HG03175 (cell line): ENCODE results near the gene SPAG9.
"Not testable (repeated sequence)": the region's sequence is repeated elsewhere in the genome, so short reads cannot be mapped to it uniquely, and the experiment has no call there.

Experiments used
- ATAC-seq: cut with Tn5 transposase; IDR thresholded peaks from one replicate; pipeline ENCODE4 v1.9.1; 2021; ENCODE audit warnings: mild to moderate bottlenecking, moderate library complexity; ENCODE audit not compliant: unreplicated experiment

Gene SPAG9

DNA sequence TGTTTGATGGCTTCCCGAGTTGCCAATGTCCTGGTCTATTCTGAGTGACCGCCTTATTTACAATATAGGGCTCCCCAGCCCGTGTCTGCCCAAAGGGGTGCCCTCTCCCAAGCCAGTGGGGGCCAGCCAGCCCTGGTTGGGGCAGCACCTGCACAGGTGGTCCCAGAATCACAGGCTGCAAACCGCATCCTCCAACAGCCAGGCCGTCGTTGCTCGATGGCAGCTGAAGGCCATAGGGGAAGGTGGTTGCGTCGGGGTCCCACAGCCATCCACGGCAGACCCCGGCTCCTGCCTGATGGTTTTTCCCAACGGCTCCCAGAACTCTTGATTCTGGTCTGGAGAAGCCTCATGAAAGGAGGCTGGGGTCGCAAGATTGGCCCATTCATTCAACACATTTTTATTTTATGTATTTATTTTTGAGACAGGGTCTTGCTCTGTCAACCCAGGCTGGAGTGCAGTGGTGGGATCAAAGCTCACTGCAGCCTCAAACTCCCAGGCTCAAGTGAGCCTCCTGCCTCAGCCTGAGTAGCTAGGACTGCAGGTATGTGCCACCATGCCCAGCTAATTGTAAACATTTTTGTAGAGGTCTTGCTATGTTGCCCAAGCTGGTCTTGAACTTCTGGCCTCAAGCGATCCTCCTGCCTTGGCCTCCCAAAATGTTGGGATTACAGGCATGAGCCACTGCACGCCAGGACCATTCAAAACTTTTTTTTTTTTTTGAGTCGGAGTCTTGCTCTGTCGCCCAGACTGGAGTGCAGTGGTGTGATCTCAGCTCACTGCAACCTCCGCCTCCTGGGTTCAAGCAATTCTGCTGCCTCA, 175.6 kb downstream of the SPAG9 start:
- ATAC-seq = no peak

- no peak for ATAC-seq
These were observed 176.4 kb downstream of the SPAG9 start for GRCh38 chr17:50944054-50944901.

DNA sequence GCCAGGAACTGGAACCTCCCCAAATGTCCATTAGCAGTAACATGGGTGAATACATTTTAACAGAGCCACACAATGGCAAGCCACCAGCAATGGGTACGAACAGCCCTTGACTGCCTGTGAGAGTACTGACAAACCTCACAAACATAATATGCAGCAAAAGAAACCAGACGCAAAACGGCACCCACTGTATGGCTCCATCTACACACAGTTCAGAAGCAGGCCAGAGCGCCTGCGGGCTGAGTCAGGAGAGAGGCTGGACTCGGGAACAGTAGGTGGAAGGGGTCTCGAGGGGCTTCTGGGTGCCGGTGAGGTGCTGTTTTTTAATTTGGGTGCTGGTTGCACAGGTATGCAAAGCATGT, 177.1 kb downstream of the SPAG9 start:
- no peak for ATAC-seq

- ATAC-seq = not testable (repeated sequence)
These were observed 179.0 kb downstream of the SPAG9 start for GRCh38 chr17:50941676-50942048.

- no peak for ATAC-seq
These were observed 180.6 kb downstream of the SPAG9 start for GRCh38 chr17:50939795-50940684.

DNA sequence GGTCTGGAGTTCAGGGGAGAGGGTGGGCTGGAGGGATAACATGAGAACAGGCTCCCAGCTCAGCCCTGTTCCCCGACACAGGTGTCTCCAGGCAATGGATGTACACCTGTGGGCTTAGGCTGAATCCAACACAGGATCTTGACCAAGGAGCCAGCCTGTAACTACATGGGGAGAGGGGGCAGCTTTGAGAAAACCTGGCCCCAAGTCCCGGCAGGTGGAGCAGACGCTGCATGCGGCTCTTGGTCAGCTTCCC, 181.2 kb downstream of the SPAG9 start:
- no peak for ATAC-seq

DNA sequence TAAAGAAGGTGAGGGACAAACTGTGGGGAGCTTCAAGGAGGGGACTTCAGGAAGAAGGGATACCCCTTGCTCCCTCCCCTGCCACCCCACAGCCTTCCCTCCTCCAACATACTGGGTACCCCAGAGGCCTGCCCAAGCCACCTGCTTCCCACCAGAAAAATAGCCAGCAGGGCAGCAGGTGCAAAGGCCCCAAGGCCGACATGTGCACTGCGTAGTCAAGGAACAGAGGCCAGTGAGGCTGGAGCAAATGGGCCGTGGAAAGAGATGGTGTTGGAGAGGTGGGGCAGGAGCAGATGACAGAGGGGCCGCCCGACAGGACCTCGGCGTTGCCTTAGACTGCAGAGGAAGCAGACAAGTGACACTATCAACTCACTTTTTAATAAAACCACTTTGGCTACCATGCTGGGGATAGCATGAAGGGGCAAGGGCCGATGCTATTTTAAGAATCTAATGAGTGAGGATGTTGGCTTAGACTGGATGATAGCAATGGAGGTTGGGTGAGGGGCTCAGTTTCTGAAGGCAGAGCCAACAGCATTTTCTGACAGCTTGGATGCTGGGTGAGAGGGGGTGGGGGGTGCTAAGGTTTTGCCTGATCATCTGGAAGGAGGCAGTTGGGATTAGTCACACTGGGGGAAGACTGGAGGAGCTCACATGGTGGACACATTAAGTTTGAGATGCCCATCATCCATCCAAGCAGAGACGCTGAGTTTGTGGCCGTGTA, 181.7 kb downstream of the SPAG9 start:
- ATAC-seq = no peak

DNA sequence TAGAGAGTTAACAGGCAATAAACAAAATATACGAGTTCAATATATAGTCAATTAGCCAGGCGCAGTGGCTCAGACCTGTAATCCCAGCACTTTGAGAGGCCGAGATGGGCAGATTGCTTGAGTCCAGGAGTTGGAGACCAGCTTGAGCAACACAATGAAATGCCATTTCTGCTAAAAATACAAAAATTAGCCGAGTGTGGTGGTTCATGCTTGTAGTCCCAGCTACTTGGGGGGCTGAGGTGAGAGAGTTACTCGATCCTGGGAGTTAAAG, 184.7 kb downstream of the SPAG9 start:
- ATAC-seq = no peak

- no peak for ATAC-seq
These were observed 185.3 kb downstream of the SPAG9 start for GRCh38 chr17:50935221-50935995.

GRCh38 chr17:50934672-50935220, 185.9 kb downstream of the SPAG9 start:
- ATAC-seq = no peak

DNA sequence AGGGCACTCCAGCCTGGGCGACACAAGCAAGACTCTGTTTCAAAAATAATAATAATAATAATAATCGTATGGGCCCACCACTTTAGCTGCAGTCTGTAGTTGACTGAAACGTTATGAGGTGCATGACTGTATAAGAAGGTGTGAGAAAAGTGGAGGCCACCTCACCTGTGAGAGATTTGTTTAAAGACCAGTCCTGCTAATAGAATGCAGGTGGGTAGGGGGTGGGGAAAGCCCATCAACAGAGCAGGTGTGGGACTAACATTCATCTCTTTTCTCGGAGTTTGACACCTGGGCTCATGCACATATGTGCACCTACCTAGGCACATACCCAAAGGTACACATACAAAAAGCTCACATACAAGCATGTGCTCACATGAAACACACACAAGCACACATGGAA, 186.5 kb downstream of the SPAG9 start:
- ATAC-seq = no peak

DNA sequence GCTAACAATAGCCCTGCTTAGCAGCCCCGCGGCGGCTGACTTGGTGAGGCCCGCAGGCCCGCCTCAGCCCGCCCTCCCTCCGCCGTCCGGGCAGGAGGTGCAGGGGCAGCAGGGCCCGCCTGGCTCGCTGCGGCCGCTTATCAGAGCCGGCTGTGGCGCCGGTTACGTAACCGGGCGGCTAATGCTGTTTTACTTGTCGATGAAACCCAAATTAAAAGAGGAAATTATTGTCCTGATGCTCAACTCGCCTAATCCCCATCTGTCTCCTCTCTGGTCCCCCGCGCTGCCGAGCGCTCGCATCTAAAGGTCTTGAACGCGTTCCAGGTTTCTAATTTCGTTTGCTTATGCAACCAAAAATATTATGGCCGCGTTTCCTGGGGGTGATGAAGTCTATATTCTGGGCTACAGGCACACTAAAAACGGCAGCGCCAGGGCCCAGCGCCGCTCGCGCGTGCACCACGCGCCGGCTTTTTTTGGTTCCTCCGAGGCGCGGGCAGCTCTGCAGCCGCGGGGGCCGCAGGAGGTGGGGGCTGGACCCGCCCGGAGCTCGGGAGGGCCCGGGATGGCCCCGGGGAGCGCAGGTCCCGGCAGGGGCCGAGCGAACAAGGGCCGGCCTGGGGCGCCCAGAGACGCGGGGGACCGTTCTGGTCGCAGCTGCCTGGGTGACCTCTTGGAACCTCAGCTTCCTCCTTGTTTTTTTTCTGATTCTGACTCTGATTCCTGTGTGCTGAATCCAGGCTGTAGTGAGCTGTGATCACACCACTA, 189.3 kb downstream of the SPAG9 start:
- no peak for ATAC-seq

DNA sequence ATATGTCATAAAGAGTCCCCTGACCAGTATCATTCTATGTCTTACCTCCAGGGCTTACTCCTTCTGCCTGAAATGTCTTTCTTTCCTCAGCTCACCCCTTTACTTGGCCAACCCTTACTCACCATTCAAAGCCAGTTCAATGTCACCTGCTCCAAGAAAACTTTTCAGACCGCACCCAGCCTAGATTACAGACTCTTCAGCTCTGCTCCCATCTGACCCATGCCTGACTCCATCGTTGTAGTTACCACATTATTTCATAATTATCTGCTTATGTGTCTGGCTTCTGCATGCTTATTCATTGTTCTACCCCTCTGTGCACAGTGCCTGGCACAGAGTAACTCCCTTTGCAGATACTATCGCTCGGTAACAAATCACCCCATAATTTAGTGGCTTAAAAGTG, 192.0 kb downstream of the SPAG9 start:
- no peak for ATAC-seq

- no peak for ATAC-seq
These were observed 193.4 kb downstream of the SPAG9 start for GRCh38 chr17:50927287-50927686.

GRCh38 chr17:50926523-50926922, 194.1 kb downstream of the SPAG9 start:
- ATAC-seq = no peak

DNA sequence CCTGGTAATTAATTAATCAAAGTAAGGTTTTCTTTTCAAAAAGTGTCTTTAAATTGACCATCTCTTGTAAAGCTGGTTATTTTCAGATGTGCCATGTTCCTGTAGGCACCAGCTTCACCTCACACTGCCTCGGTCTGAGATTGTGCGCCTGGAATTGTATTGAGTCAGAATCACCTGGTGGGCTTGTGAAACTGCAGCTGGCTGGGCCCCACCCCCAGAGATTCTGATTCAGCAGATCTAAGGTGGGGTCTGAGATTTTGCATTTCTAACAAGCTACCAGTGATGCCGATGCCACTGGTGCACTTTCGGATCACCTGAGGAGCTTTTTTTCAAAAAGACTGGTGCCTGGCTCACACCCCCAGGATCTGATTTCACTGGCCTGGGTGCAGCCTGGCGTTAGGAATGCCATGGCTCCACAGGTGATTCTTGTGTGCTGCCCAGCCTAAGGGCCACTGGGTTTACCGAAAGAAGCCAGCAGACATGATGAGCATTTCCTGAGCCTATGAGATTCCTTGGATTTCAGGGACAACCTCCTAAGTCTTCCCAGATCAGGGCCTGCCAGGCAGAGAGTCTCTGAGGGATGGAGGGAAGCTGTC, 195.3 kb downstream of the SPAG9 start:
- ATAC-seq = no peak

- ATAC-seq = no peak
These were observed 195.9 kb downstream of the SPAG9 start for GRCh38 chr17:50924800-50925199.

DNA sequence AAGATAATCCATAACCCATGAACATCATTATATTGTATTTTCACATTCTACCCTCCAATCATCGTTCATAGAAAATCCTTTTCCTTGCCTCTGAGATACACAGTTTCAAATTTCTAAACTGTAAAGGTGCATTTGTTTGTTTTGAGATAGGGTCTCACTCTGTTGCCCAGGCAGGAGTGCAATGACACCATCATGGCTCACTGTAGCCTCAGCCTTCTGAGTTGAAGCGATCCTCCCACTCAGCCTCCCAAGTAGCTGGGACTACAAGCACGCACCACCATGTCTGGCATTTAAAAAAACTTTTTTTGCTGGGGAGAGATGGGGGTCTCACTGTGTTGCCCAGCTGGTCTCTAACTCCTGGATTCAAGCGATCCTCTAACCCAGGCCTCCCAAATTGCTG, 196.4 kb downstream of the SPAG9 start:
- ATAC-seq = no peak

GRCh38 chr17:50923611-50924010, 197.1 kb downstream of the SPAG9 start:
- ATAC-seq = no peak
